Measurements from ENCODE around the gene UBAP2L. TPM values are rescaled to one million over a fixed set of nuclear protein-coding genes. Genes with fewer than 3 reads are reported as not detected.

Gene UBAP2L
- total and polyA plus RNA-seq, 9 of the 15 experiments (the other 6 are each of a cell fraction or from before 2014, with no cell fraction given): 75.0 to 245 (median 119) TPM

DNA sequence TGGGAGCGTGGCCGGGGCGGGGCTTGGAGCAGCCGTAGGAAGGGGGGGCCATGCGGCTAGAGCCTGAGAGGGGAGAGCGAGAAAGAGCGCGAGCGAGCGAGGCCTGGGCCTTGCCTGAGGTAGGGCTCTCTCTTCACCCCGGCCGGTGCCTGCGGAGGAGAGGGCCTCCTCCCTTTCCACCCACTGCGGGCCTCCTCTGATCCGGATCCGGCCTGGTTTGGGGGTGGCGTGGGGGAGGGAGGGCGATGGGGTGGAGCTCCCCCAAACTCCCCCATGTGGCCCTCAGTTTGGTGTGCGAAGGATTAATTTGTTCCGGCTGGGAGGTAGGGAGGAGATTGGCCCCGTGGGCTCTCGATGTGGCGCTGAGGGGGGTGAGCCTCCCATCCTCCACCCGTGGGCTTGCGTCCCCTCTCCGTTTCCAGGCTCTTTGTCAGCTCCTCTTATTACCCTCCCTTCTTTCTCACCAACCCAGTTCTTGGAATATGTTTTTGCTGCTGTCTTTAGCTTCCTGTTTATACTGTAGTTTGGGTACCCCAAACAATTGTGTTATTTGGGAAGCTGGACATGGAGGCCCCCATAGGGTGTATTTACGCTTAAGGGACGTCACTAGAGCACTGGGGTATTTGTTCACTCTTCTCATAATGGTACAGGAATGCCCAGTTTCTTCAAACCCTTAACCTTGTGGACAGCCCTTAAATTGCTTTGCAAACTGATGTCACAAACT, 685 bp downstream of the UBAP2L start (continued):
- TF ChIP-seq, protein P1, sequence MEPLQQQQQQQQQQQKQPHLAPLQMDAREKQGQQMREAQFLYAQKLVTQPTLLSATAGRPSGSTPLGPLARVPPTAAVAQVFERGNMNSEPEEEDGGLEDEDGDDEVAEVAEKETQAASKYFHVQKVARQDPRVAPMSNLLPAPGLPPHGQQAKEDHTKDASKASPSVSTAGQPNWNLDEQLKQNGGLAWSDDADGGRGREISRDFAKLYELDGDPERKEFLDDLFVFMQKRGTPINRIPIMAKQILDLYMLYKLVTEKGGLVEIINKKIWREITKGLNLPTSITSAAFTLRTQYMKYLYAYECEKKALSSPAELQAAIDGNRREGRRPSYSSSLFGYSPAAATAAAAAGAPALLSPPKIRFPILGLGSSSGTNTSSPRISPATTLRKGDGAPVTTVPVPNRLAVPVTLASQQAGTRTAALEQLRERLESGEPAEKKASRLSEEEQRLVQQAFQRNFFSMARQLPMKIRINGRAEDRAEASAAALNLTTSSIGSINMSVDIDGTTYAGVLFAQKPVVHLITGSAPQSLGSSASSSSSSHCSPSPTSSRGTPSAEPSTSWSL (CRISPR knock-in tag; IDR thresholded peaks at IDR 0.05; ENCODE audit: borderline replicate concordance): no peak
- TF ChIP-seq OTX1 (CRISPR knock-in tag; IDR thresholded peaks at IDR 0.05) (peak; percentile 7; the same call in 1 of the 2 replicates), RBM22 (IDR thresholded peaks at IDR 0.05; ENCODE audit: low read depth, low read length, poor library complexity, severe bottlenecking) (peak; percentile 60), PTRF (tag; IDR thresholded peaks at IDR 0.05) (no peak), NUFIP1 (IDR thresholded peaks at IDR 0.05; ENCODE audit: partially characterized antibody) (no peak), PHF8 (IDR thresholded peaks at IDR 0.05; ENCODE audit: borderline replicate concordance, low read length) (peak; percentile 85; the same call in 1 of the 2 replicates), TEAD1 (CRISPR knock-in tag; IDR thresholded peaks at IDR 0.05) (no peak; a peak in 1 of 4 replicates), KDM1A (IDR thresholded peaks at IDR 0.05) (peak in 1 of 2 experiments; percentile 3; a peak in 1 of 4 replicates), ZNF12 (CRISPR knock-in tag; IDR thresholded peaks at IDR 0.05) (peak; percentile 48; the same call in 1 of the 2 replicates), TGIF2 (CRISPR knock-in tag; IDR thresholded peaks at IDR 0.05) (peak; percentile 3; the same call in 1 of the 2 replicates), NR3C1 (CRISPR knock-in tag; IDR thresholded peaks at IDR 0.05) (peak; percentile 82), GABPB2 (CRISPR knock-in tag; conservative IDR thresholded peaks at IDR 0.05) (no peak), SIN3A (IDR thresholded peaks at IDR 0.05; ENCODE audit: borderline replicate concordance in 2 of 2, control insufficient read depth in 1 of 2, low read depth in 2 of 2, low read length in 2 of 2) (peak in 1 of 2 experiments; percentile 63; a peak in 1 of 4 replicates), EGR1 (conservative IDR thresholded peaks at IDR 0.05) (peak; percentile 76)
- TF ChIP-seq, protein P2, sequence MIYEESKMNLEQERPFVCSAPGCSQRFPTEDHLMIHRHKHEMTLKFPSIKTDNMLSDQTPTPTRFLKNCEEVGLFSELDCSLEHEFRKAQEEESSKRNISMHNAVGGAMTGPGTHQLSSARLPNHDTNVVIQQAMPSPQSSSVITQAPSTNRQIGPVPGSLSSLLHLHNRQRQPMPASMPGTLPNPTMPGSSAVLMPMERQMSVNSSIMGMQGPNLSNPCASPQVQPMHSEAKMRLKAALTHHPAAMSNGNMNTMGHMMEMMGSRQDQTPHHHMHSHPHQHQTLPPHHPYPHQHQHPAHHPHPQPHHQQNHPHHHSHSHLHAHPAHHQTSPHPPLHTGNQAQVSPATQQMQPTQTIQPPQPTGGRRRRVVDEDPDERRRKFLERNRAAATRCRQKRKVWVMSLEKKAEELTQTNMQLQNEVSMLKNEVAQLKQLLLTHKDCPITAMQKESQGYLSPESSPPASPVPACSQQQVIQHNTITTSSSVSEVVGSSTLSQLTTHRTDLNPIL (CRISPR knock-in tag; IDR thresholded peaks at IDR 0.05): no peak
- TF ChIP-seq, protein P3, sequence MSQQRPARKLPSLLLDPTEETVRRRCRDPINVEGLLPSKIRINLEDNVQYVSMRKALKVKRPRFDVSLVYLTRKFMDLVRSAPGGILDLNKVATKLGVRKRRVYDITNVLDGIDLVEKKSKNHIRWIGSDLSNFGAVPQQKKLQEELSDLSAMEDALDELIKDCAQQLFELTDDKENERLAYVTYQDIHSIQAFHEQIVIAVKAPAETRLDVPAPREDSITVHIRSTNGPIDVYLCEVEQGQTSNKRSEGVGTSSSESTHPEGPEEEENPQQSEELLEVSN (IDR thresholded peaks at IDR 0.05; ENCODE audit: borderline replicate concordance in 1 of 2, extremely low read depth in 1 of 2, insufficient read depth in 1 of 2, insufficient read length in 1 of 2, low read depth in 1 of 2, low read length in 1 of 2, poor library complexity in 1 of 2, severe bottlenecking in 1 of 2): peak in 1 of 2 experiments; percentile 43
